Smooth muscle cell (in vitro differentiated cells): Measurements from ENCODE around the gene FBXW8. TPM values are rescaled to one million over a fixed set of nuclear protein-coding genes. Genes with fewer than 3 reads are reported as not detected.

Source experiments
- DNase-seq: peaks from one replicate; lab custom pipeline; 2025; ENCODE audit not compliant: unreplicated experiment; lab: John Stamatoyannopoulos, UW
- H2AFZ ChIP-seq: fragments of 200-600 bp; sonication (generic); 2 replicates; pipeline ENCODE4 v1.6.0; 2016; ENCODE audit warnings: antibody characterized with exemption, low read depth, mild to moderate bottlenecking
- H3F3A ChIP-seq: fragments of 200-600 bp; sonication (generic); 2 replicates; pipeline ENCODE4 v1.6.0; 2017; ENCODE audit warnings: antibody characterized with exemption, low read depth
- H3K27ac ChIP-seq: fragments of 200-600 bp; sonication (generic); 2 replicates; pipeline ENCODE4 v1.5.1; 2016; ENCODE audit warnings: low read depth, mild to moderate bottlenecking
- H3K27me3 ChIP-seq: fragments of 200-600 bp; sonication (generic); 2 replicates; pipeline ENCODE4 v1.6.1; 2016; ENCODE audit warnings: low read depth, mild to moderate bottlenecking
- H3K36me3 ChIP-seq: fragments of 200-600 bp; sonication (generic); 2 replicates; pipeline ENCODE4 v1.5.1; 2016; ENCODE audit warnings: low read depth
- H3K4me1 ChIP-seq: fragments of 200-600 bp; sonication (generic); 2 replicates; pipeline ENCODE4 v1.5.1; 2016; ENCODE audit warnings: low read depth
- H3K4me2 ChIP-seq: fragments of 200-600 bp; sonication (generic); 2 replicates; pipeline ENCODE4 v1.6.0; 2016; ENCODE audit warnings: mild to moderate bottlenecking
- H3K4me3 ChIP-seq: fragments of 200-600 bp; sonication (generic); 2 replicates; pipeline ENCODE4 v1.5.1; 2016; ENCODE audit warnings: mild to moderate bottlenecking
- H3K79me2 ChIP-seq: fragments of 200-600 bp; sonication (generic); 2 replicates; pipeline ENCODE4 v1.6.0; 2016; ENCODE audit warnings: low read depth, mild to moderate bottlenecking
- H3K9ac ChIP-seq: fragments of 200-600 bp; sonication (generic); 2 replicates; pipeline ENCODE4 v1.6.0; 2016; ENCODE audit warnings: low read depth
- H3K9me3 ChIP-seq: fragments of 200-600 bp; sonication (generic); replicated peaks from 2 replicates; pipeline ENCODE4 v1.5.1; 2016; ENCODE audit warnings: low read depth
- H4K20me1 ChIP-seq: fragments of 200-600 bp; sonication (generic); 2 replicates; pipeline ENCODE4 v1.6.0; 2016; ENCODE audit warnings: low read depth
- WGBS: methylation state at CpG from one replicate; pipeline ENCODE4 v1.1.7; 2016; ENCODE audit warnings: low lambda C conversion rate; 5-methylcytosine and 5-hydroxymethylcytosine counted together
- polyA plus RNA-seq: library from polyadenylated mRNA; unstranded; fragments of >200 nt; fragmentation: Nextera tagmentation; extraction: Ambion mirVana; gene quantifications from 2 replicates; pipeline ENCODE4 v1.2.1, GENCODE V29; 2016
- total RNA-seq: library from RNA; depleted of rRNA; stranded (reverse); fragments of >200 nt; gene quantifications from 2 replicates; pipeline ENCODE4 v1.2.3, GENCODE V29; 2014
- TF ChIP-seq, protein P1 (sequence below): fragments of 200-600 bp; sonication (generic); IDR thresholded peaks from 2 replicates; pipeline ENCODE4 v1.5.1; 2017; ENCODE audit warnings: borderline replicate concordance, mild to moderate bottlenecking, antibody characterized with exemption; ENCODE audit not compliant: insufficient read depth, poor library complexity, severe bottlenecking

FBXW8 gene
- total and polyA plus RNA-seq, 2 experiments from 2014 or later, result 16.9 to 18.3 TPM

DNA sequence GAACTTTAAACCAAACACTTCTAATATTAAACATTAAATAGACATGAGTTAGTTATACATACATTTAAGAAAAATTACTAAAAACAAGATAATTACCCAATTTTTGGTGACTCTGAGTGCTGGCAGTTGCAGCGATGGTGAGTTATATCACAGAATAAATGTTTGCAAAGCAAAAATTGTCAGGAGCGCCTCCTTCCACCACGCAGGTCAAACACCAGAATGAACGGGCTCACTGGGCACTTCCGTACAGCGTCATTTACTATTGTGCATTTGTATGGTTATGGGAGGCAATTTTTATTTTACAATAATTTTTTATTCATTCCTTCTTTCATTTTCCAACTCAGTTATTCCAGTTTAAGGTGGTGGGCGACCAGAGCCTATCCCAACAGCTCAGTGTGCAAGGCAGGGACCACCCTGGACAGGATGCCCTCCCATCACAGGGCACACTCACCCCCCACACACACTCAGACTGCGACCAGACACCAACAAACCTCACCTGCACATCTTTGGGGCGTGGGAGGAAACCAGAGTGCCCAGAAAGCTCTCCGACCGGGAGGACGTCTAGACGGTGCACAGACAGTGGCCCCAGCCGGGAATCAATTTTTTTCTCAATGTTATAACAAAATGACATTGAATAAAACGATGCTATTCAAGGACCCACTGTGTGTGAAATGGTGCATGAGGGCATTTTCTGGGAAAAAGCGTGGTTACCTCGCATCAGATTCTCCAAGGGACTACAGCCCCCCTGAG is 121.3 kb downstream of the FBXW8 start:
- Histone ChIP-seq H3K79me2 (no peaks in the 10 kb centered on the region), H3K4me2 (no peak overlapping the region), H3K9me3 (no peaks in the 10 kb centered on the region), H3F3A (no peaks in the 10 kb centered on the region), H4K20me1 (no peaks in the 10 kb centered on the region), H3K36me3 (no peaks in the 10 kb centered on the region), H3K27ac (no peak overlapping the region), H3K4me3 (no peak overlapping the region), H3K9ac (no peak overlapping the region), H3K27me3 (no peaks in the 10 kb centered on the region), H2AFZ (no peak overlapping the region), H3K4me1 (no peaks in the 10 kb centered on the region)
- 92% methylated on average over 17 of the region's 17 CpGs for WGBS
- DNase-seq, result no peak
- TF ChIP-seq, protein P1, sequence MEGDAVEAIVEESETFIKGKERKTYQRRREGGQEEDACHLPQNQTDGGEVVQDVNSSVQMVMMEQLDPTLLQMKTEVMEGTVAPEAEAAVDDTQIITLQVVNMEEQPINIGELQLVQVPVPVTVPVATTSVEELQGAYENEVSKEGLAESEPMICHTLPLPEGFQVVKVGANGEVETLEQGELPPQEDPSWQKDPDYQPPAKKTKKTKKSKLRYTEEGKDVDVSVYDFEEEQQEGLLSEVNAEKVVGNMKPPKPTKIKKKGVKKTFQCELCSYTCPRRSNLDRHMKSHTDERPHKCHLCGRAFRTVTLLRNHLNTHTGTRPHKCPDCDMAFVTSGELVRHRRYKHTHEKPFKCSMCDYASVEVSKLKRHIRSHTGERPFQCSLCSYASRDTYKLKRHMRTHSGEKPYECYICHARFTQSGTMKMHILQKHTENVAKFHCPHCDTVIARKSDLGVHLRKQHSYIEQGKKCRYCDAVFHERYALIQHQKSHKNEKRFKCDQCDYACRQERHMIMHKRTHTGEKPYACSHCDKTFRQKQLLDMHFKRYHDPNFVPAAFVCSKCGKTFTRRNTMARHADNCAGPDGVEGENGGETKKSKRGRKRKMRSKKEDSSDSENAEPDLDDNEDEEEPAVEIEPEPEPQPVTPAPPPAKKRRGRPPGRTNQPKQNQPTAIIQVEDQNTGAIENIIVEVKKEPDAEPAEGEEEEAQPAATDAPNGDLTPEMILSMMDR, result no peak

DNA sequence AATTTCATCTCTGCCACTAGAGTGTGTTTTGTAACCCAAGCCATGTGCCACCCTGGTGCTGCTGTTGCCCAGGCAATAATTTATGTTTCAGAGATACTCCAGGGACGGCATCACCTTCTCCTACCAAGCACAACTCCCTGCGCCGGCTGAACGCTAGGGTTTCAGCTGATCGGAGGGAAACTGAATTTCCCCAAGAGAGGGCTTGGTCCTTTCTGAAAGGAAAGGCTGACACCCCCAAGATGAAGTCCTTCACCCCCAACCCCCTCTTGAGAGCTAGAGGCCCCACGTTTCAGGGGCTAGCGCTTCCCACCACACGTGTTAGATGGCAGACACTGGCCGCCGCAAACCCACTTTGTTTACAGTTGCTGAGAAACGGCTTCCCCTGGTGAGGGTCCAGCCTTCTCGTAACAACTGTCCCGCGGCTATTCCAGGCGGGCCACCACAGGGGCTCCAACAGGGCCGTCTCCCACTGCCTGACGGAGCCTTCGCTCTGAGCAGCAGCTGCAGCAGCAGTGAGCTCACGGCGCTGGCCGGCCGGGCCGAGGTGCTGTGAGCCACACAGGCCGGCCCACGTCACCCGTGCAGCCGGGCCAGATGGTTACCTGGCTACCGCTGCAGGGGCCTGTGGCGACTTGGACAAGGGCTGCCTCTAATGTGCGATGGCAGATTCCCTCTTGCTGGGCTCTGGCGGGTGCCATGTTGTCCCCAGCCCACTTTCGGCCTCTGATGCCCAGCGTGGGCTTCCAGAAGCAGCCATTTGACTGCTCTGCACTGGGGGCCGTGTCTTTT is 122.0 kb downstream of the FBXW8 start:
- Histone ChIP-seq H3K27ac (no peak overlapping the region), H2AFZ (no peak overlapping the region), H3K27me3 (no peaks in the 10 kb centered on the region), H4K20me1 (no peaks in the 10 kb centered on the region), H3K36me3 (no peaks in the 10 kb centered on the region), H3K4me1 (no peaks in the 10 kb centered on the region), H3K79me2 (no peaks in the 10 kb centered on the region), H3K4me3 (no peak overlapping the region), H3K4me2 (no peak overlapping the region), H3K9me3 (no peaks in the 10 kb centered on the region), H3F3A (no peaks in the 10 kb centered on the region), H3K9ac (no peak overlapping the region)
- DNase-seq, result no peak
- TF ChIP-seq, protein P1, result no peak
- 78% methylated on average over 31 of the region's 34 CpGs for WGBS

DNA sequence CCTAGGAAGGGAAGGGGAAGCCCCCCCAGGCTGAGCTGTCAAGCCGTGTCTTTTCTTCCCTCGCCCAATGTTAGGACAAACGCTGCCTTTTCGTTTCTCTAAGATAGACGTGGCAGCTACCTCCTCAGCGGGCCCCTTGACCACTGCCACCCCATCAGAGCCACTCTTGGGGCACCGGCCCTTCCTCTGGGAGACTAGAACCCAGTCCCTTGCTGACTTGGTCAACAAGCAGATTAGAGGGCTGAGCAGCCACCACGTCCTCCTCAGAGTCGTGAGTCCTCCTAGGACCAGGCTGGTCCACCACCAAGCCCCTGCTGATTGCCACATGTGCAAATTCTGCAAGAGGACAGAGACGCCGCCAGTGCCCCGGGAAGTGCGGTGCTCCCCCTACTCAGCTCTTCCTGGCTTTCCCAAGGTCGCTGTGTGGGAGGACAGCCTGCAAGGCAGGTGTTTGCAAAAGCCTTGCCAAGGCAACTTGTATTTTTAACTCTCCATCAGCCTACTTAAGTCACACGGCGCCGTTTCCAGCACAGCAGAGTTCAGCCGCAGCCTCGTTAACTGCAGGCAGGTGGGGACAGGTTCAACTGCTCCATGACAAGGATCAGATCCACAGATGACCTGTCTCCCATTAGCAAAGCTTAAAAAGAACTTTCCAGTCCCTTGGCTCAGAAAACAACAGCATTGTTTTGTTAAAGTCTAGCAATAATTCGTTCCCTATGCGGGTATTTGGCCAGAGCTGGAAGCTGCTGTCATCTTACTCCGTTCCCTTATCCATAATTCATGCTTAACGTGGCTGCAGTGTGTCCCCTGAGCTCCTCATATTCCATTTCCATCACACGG is 122.9 kb downstream of the FBXW8 start:
- Histone ChIP-seq H2AFZ (no peak overlapping the region), H3K4me3 (no peak overlapping the region), H3K36me3 (no peaks in the 10 kb centered on the region), H3K27me3 (no peaks in the 10 kb centered on the region), H3F3A (no peaks in the 10 kb centered on the region), H3K9me3 (no peaks in the 10 kb centered on the region), H3K4me2 (no peak overlapping the region), H3K27ac (no peak overlapping the region), H3K79me2 (no peaks in the 10 kb centered on the region), H4K20me1 (no peaks in the 10 kb centered on the region), H3K4me1 (no peaks in the 10 kb centered on the region), H3K9ac (no peak overlapping the region)
- WGBS, result 85% methylated on average over 24 of the region's 24 CpGs
- TF ChIP-seq, protein P1, result no peak
- DNase-seq, result no peak
